ENCODE measurements around the gene GM2A. TPM values are rescaled to one million over a fixed set of nuclear protein-coding genes. Genes with fewer than 3 reads are reported as not detected.

Gene GM2A
- polyA plus RNA-seq, 1 of the 3 experiments (the other 2 are of a cell fraction), result 8.0 TPM

DNA sequence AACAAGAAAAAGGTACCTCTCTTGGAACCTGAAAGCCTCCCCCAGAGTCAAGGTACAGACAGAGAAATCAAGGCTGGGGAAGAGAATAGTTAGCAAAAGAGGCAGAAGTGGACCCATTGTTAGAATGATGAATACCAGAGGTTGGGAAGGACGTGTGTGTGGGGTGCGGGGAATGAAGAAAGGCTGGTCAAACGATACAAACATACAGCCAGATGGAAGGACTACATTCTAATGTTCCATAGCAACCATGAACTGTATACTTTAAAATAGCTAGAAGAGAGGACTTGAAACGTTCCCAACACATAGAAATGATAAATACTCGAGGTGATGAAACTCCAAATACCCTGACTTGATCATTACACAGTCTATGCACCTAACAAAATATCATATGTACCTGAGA, 36.2 kb upstream of the GM2A start:
- H3K9me3 ChIP-seq, result no peaks in the 10 kb centered on the region
- no peaks in the 10 kb centered on the region for H3K4me1 ChIP-seq (ENCODE audit: control insufficient read depth in 1 of 2, insufficient read depth in 2 of 2, low read depth in 1 of 2, low read length in 1 of 2)
- H3K4me3 ChIP-seq (ENCODE audit: low read depth in 2 of 2, low read length in 1 of 2), result no peak overlapping the region
- H3K27me3 ChIP-seq (ENCODE audit: insufficient read depth), result no peaks in the 10 kb centered on the region; the same call in 1 of the 2 replicates
- H3K36me3 ChIP-seq (replicated peaks in 1 of 2; ENCODE audit: control insufficient read depth in 1 of 2, insufficient read depth in 2 of 2, low read length in 1 of 2), result no peaks in the 10 kb centered on the region
- no peak overlapping the region for H3K4me2 ChIP-seq
- H2AFZ ChIP-seq (ENCODE audit: low read depth), result no peak overlapping the region
- no peak overlapping the region for H3K9ac ChIP-seq
- TF ChIP-seq, protein P1, sequence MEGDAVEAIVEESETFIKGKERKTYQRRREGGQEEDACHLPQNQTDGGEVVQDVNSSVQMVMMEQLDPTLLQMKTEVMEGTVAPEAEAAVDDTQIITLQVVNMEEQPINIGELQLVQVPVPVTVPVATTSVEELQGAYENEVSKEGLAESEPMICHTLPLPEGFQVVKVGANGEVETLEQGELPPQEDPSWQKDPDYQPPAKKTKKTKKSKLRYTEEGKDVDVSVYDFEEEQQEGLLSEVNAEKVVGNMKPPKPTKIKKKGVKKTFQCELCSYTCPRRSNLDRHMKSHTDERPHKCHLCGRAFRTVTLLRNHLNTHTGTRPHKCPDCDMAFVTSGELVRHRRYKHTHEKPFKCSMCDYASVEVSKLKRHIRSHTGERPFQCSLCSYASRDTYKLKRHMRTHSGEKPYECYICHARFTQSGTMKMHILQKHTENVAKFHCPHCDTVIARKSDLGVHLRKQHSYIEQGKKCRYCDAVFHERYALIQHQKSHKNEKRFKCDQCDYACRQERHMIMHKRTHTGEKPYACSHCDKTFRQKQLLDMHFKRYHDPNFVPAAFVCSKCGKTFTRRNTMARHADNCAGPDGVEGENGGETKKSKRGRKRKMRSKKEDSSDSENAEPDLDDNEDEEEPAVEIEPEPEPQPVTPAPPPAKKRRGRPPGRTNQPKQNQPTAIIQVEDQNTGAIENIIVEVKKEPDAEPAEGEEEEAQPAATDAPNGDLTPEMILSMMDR (IDR thresholded peaks at IDR 0.05), result no peak
- no peak for TF ChIP-seq FOSL2 (IDR thresholded peaks at IDR 0.05; ENCODE audit: borderline replicate concordance, low read depth)
- no peak for TF ChIP-seq YY1 (IDR thresholded peaks at IDR 0.05; ENCODE audit: low read depth)
- no peak for TF ChIP-seq MEF2A (IDR thresholded peaks at IDR 0.05; ENCODE audit: borderline replicate concordance, low read depth)
- TF ChIP-seq GATA2 (CRISPR knock-in tag; IDR thresholded peaks at IDR 0.05), result no peak
- no peak for TF ChIP-seq ELF1 (IDR thresholded peaks at IDR 0.05)
- TF ChIP-seq, protein P2, sequence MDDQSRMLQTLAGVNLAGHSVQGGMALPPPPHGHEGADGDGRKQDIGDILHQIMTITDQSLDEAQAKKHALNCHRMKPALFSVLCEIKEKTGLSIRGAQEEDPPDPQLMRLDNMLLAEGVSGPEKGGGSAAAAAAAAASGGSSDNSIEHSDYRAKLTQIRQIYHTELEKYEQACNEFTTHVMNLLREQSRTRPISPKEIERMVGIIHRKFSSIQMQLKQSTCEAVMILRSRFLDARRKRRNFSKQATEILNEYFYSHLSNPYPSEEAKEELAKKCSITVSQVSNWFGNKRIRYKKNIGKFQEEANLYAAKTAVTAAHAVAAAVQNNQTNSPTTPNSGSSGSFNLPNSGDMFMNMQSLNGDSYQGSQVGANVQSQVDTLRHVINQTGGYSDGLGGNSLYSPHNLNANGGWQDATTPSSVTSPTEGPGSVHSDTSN (IDR thresholded peaks at IDR 0.05), result no peak
- TF ChIP-seq, protein P3, sequence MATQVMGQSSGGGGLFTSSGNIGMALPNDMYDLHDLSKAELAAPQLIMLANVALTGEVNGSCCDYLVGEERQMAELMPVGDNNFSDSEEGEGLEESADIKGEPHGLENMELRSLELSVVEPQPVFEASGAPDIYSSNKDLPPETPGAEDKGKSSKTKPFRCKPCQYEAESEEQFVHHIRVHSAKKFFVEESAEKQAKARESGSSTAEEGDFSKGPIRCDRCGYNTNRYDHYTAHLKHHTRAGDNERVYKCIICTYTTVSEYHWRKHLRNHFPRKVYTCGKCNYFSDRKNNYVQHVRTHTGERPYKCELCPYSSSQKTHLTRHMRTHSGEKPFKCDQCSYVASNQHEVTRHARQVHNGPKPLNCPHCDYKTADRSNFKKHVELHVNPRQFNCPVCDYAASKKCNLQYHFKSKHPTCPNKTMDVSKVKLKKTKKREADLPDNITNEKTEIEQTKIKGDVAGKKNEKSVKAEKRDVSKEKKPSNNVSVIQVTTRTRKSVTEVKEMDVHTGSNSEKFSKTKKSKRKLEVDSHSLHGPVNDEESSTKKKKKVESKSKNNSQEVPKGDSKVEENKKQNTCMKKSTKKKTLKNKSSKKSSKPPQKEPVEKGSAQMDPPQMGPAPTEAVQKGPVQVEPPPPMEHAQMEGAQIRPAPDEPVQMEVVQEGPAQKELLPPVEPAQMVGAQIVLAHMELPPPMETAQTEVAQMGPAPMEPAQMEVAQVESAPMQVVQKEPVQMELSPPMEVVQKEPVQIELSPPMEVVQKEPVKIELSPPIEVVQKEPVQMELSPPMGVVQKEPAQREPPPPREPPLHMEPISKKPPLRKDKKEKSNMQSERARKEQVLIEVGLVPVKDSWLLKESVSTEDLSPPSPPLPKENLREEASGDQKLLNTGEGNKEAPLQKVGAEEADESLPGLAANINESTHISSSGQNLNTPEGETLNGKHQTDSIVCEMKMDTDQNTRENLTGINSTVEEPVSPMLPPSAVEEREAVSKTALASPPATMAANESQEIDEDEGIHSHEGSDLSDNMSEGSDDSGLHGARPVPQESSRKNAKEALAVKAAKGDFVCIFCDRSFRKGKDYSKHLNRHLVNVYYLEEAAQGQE (IDR thresholded peaks at IDR 0.05; ENCODE audit: low read depth, low read length), result no peak
- TF ChIP-seq, protein P4, sequence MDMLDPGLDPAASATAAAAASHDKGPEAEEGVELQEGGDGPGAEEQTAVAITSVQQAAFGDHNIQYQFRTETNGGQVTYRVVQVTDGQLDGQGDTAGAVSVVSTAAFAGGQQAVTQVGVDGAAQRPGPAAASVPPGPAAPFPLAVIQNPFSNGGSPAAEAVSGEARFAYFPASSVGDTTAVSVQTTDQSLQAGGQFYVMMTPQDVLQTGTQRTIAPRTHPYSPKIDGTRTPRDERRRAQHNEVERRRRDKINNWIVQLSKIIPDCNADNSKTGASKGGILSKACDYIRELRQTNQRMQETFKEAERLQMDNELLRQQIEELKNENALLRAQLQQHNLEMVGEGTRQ (IDR thresholded peaks at IDR 0.05; ENCODE audit: borderline replicate concordance, low read depth, low read length), result no peak
- no peak for TF ChIP-seq EZH2phosphoT487 (IDR thresholded peaks at IDR 0.05; ENCODE audit: borderline replicate concordance, low read depth)
- TF ChIP-seq, protein P5, sequence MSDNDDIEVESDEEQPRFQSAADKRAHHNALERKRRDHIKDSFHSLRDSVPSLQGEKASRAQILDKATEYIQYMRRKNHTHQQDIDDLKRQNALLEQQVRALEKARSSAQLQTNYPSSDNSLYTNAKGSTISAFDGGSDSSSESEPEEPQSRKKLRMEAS (IDR thresholded peaks at IDR 0.05; ENCODE audit: low read depth), result no peak
- TF ChIP-seq MXI1 (IDR thresholded peaks at IDR 0.05; ENCODE audit: low read depth, low read length), result no peak
- no peak for TF ChIP-seq NRF1 (IDR thresholded peaks at IDR 0.05; ENCODE audit: low read depth, low read length)
- TF ChIP-seq JUND (IDR thresholded peaks at IDR 0.05), result no peak
- TF ChIP-seq CHD2 (IDR thresholded peaks at IDR 0.05; ENCODE audit: low read length, partially characterized antibody), result no peak
- TF ChIP-seq SMC3 (IDR thresholded peaks at IDR 0.05; ENCODE audit: low read depth, low read length), result no peak
- H3K27ac ChIP-seq (ENCODE audit: low read depth in 2 of 2, low read length in 1 of 2), result no peak overlapping the region
- ChIA-PET CTCF (no interaction called here), POLR2A (no interaction called here)
- H3K79me2 ChIP-seq (ENCODE audit: insufficient read depth), result no peaks in the 10 kb centered on the region
- WGBS (ENCODE audit: low lambda C conversion rate), result 44% methylated on average over 5 of the region's 5 CpGs
- H3K9me2 ChIP-seq, result no peaks in the 10 kb centered on the region
- DNase-seq, result no peak
- no peaks in the 10 kb centered on the region for H4K20me1 ChIP-seq (ENCODE audit: insufficient read depth)
- no peaks in the 10 kb centered on the region for H3F3A ChIP-seq (replicated peaks; ENCODE audit: insufficient read depth)

Data from SK-N-SH (cell line).